NCI-H2227 (cell line): ENCODE data around the gene GABRB3.

Source experiments
- DNase-seq: peaks from one replicate; lab custom pipeline; 2025; ENCODE audit not compliant: unreplicated experiment; lab: John Stamatoyannopoulos, UW

GABRB3 gene

GRCh38 chr15:26772154-26773066 is at the start of gene GABRB3:
GABRB3 (minus strand) TSS chr15:26773066.
- DNase-seq: peak; percentile 34

GRCh38 chr15:26807517-26808427 is 34.9 kb upstream of the GABRB3 start:
- no peak for DNase-seq

GRCh38 chr15:26806574-26806973 is 33.7 kb upstream of the GABRB3 start:
- no peak for DNase-seq

GRCh38 chr15:26806151-26806550 is 33.3 kb upstream of the GABRB3 start:
- no peak for DNase-seq

- DNase-seq: no peak
Measured at GRCh38 chr15:26805470-26805869, 32.6 kb upstream of the GABRB3 start.

- DNase-seq: no peak
Measured at GRCh38 chr15:26804063-26804804, 31.4 kb upstream of the GABRB3 start.

- peak; percentile 0 for DNase-seq
Measured at GRCh38 chr15:26790118-26790517, 17.3 kb upstream of the GABRB3 start.

- DNase-seq: no peak
Measured at GRCh38 chr15:26781816-26782215, 8.9 kb upstream of the GABRB3 start.

- DNase-seq: no peak
Measured at GRCh38 chr15:26773917-26774316, 1.1 kb upstream of the GABRB3 start.

GRCh38 chr15:26773067-26773877 is 406 bp upstream of the GABRB3 start:
- DNase-seq: peak; percentile 81

GRCh38 chr15:26771578-26772153 is 1.2 kb downstream of the GABRB3 start:
- peak; percentile 33 for DNase-seq

GRCh38 chr15:26771168-26771567 is 1.7 kb downstream of the GABRB3 start:
- peak; percentile 18 for DNase-seq

- DNase-seq: no peak
Measured at GRCh38 chr15:26767169-26767670, 5.6 kb downstream of the GABRB3 start.

- DNase-seq: no peak
Measured at GRCh38 chr15:26766262-26766661, 6.6 kb downstream of the GABRB3 start.

GRCh38 chr15:26759986-26760385 is 12.9 kb downstream of the GABRB3 start:
- no peak for DNase-seq

GRCh38 chr15:26758079-26758478 is 14.8 kb downstream of the GABRB3 start:
- DNase-seq: no peak

- no peak for DNase-seq
Measured at GRCh38 chr15:26757141-26757540, 15.7 kb downstream of the GABRB3 start.

GRCh38 chr15:26744894-26745293 is 28.0 kb downstream of the GABRB3 start:
- DNase-seq: no peak

GRCh38 chr15:26739791-26740190 is 33.1 kb downstream of the GABRB3 start:
- no peak for DNase-seq

GRCh38 chr15:26738996-26739395 is 33.9 kb downstream of the GABRB3 start:
- no peak for DNase-seq
